ENCODE results near the gene RELL2.
A peak's percentile ranks its signal among the peaks of the same experiment; 100 is the strongest.

Gene RELL2

DNA sequence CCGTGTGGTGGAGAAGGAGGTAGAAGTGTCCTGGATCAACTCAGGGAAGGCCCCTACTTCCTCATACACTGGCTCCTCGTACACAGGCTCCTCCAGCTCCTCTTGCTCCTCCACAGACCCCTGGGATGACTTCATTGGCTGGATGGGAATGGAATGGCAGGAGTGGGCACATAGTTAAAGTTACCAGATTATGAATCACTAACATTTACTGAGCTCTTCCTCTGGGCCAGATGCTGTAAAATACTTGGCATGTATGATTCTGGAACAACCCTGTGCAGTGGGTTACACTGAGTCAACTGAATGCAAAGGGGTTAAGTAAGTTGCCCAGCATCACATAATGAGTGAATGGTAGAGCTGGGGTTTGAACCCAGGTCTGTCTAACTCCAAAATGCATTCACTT, 17.5 kb downstream of the RELL2 start:
- DNase-seq (ENCODE audit: low read depth): no peak
- no peak overlapping the region for H3K4me3 ChIP-seq (ENCODE audit: low read depth, low read length)
- in situ Hi-C loops (cut with HindIII; ENCODE audit: low sequenced_read_pairs): no loop called here
- TF ChIP-seq, protein P1, sequence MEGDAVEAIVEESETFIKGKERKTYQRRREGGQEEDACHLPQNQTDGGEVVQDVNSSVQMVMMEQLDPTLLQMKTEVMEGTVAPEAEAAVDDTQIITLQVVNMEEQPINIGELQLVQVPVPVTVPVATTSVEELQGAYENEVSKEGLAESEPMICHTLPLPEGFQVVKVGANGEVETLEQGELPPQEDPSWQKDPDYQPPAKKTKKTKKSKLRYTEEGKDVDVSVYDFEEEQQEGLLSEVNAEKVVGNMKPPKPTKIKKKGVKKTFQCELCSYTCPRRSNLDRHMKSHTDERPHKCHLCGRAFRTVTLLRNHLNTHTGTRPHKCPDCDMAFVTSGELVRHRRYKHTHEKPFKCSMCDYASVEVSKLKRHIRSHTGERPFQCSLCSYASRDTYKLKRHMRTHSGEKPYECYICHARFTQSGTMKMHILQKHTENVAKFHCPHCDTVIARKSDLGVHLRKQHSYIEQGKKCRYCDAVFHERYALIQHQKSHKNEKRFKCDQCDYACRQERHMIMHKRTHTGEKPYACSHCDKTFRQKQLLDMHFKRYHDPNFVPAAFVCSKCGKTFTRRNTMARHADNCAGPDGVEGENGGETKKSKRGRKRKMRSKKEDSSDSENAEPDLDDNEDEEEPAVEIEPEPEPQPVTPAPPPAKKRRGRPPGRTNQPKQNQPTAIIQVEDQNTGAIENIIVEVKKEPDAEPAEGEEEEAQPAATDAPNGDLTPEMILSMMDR (IDR thresholded peaks at IDR 0.05; ENCODE audit: low read depth, low read length, missing control alignments): no peak

GRCh38 chr5:141655020-141655419, 18.2 kb downstream of the RELL2 start:
- DNase-seq (ENCODE audit: low read depth): no peak
- H3K4me3 ChIP-seq (ENCODE audit: low read depth, low read length): no peak overlapping the region
- in situ Hi-C loops (cut with HindIII; ENCODE audit: low sequenced_read_pairs): no loop called here
- TF ChIP-seq, protein P1 (IDR thresholded peaks at IDR 0.05; ENCODE audit: low read depth, low read length, missing control alignments): no peak

- H3K4me3 ChIP-seq (ENCODE audit: low read depth, low read length): no peak overlapping the region
- TF ChIP-seq, protein P1 (IDR thresholded peaks at IDR 0.05; ENCODE audit: low read depth, low read length, missing control alignments): no peak
- in situ Hi-C loops (cut with HindIII; ENCODE audit: low sequenced_read_pairs): no loop called here
Measured at GRCh38 chr5:141656396-141656795, 19.6 kb downstream of the RELL2 start.

GRCh38 chr5:141657404-141657803, 20.6 kb downstream of the RELL2 start:
- no peak overlapping the region for H3K4me3 ChIP-seq (ENCODE audit: low read depth, low read length)
- DNase-seq (ENCODE audit: low read depth): no peak
- TF ChIP-seq, protein P1 (IDR thresholded peaks at IDR 0.05; ENCODE audit: low read depth, low read length, missing control alignments): no peak
- in situ Hi-C loops (cut with HindIII; ENCODE audit: low sequenced_read_pairs): no loop called here

More at GRCh38 chr5:141656396-141656795, 19.6 kb downstream of the RELL2 start:
- no peak for DNase-seq (ENCODE audit: low read depth)

DNA sequence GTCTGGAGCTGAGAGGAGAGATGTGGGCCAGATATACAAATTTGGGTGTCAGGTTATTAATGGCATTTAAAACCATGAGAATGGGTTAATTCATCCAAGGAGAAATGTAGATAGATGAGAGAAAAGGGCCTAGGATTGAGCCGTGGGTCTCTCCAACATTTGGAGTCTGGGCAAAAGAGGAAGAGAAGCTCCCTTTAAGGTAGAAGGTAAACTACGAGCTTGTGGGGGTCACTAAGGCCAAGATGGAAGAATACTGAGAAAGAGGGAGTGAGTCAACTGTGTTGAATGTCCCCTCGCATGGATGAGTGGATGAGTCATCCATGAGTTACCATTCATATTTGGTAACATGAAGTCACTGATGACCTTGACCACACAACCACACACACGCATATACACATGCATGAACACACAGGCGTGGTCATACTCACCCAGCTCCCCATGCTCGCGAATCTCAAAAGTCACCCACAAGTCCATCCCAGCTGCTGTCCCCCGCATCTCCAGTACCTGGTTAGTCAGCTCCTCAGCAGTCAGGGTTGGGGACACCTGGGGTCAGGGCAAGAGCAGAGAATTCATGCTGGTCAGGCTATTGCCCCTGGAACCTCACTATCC, 21.2 kb downstream of the RELL2 start:
- in situ Hi-C loops (cut with HindIII; ENCODE audit: low sequenced_read_pairs): no loop called here
- H3K4me3 ChIP-seq (ENCODE audit: low read depth, low read length): no peak overlapping the region
- TF ChIP-seq, protein P1 (IDR thresholded peaks at IDR 0.05; ENCODE audit: low read depth, low read length, missing control alignments): no peak
- DNase-seq (ENCODE audit: low read depth): peak; percentile 70

GRCh38 chr5:141662028-141662427, 25.2 kb downstream of the RELL2 start:
- H3K4me3 ChIP-seq (ENCODE audit: low read depth, low read length): no peak overlapping the region
- in situ Hi-C loops (cut with HindIII; ENCODE audit: low sequenced_read_pairs): no loop called here
- no peak for DNase-seq (ENCODE audit: low read depth)
- TF ChIP-seq, protein P1 (IDR thresholded peaks at IDR 0.05; ENCODE audit: low read depth, low read length, missing control alignments): no peak
